HG03378 (cell line): ENCODE measurements around the gene TSEN34.
"Not testable (repeated sequence)": the region's sequence is repeated elsewhere in the genome, so short reads cannot be mapped to it uniquely, and the experiment has no call there.

ENCODE experiments used
- ATAC-seq: cut with Tn5 transposase; IDR thresholded peaks from one replicate; pipeline ENCODE4 v1.9.1; 2021; ENCODE audit warnings: mild to moderate bottlenecking, moderate library complexity; ENCODE audit not compliant: unreplicated experiment

The TSEN34 gene

DNA sequence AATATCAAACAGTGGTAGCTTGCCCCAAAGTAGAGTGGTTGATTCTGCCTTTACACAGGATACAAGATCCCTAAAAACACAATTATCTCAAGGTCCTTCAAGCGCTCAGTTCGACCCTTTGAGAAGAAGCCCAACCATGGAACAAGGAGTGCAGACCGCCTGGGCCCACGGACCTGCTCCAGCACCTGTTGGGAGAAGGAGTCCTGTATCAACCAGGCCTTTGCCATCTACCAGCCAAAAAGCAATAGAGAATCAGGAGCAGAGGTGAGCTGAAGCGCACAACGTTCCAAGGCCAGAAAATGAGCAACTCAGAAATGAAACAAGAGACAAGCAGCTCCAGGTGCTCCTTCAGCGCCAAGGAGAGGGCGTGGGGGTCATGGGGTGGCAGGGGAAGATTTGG is 38.0 kb downstream of the TSEN34 start:
- ATAC-seq, result no peak

GRCh38 chr19:54230031-54230430 is 38.9 kb downstream of the TSEN34 start:
- no peak for ATAC-seq

DNA sequence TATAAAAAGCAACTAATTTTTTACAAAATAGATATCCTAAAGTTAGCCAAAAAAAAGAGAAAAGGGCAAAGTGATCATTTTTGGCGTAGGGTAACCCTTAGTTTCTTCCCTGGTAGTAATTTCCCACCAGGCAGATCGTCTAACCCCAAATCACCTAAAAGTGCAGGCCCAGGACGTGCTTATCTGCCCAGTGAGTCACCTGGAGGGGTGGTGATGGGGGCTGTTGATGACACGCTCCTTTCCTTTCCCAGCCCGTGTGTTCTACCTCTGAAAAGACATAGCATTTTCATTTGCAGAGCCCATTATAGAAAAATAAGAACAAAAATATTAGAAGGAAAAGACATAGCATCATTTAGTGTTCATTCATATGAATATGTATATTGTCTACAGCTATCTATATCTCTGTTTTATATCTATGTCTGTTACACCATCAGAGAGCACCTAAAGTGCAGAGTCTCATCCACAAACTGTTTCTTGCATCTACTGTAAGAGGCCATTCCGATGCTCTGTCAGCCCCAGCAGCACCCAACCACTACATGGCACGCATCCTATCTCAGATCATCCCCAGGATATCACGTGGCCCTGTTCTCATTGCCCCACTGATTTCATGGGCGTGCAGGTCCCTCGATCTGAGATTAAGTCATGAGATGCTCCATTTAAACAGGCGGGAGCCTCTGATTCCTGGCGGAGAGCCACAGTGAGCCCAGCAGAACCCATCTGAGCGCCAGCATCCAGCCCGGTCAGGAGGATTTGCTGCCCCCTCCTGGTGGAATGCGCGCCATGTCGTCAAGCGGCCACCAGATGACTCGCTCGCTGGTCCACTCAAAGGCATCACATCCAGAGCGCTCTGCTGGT is 40.2 kb downstream of the TSEN34 start:
- ATAC-seq, result no peak

- ATAC-seq, result no peak
Measured at GRCh38 chr19:54233941-54234340, 42.8 kb downstream of the TSEN34 start.

DNA sequence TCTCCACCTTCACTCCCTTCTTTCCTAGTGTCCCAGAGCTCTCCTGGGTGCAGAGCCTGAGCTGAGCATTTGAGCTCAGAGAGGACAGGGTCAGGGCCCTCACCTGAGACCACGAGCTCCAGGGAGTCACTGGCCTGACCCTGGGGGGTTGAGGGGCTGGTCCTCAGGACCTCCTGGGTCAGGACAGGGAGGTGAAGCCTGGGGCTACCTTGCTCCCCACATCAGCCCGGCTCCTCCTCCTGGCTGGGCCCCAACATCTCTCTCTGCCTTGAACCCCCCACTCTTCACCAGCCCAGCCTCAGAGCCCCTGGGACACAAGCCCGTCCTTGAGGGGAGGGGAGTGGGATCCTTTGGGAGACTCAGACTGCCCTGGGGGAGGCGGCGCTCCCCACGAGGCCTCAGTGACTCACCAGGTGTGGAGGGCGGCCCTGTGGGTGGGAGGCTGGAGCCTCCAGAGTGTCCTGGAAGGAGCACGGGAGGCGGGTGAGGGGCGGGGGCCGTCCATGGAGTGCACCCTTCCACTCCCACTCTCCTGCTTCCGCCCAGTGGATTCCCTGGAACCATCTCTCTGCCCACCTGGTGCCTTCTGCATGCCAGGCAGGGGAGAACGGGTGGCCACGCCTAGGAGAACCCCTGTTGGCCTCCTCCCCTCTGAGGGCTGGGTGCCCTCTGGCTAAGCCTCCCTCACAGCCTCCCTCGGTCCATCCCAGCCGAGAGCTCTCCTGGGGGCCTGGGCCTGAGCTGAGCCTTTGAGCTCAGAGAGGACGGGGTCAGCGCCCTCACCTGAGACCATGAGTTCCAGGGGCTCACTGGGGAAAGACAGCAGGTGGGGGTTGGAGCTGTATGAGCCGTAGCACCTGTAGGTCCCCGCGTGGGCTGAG is 48.6 kb downstream of the TSEN34 start:
- not testable (repeated sequence) for ATAC-seq

DNA sequence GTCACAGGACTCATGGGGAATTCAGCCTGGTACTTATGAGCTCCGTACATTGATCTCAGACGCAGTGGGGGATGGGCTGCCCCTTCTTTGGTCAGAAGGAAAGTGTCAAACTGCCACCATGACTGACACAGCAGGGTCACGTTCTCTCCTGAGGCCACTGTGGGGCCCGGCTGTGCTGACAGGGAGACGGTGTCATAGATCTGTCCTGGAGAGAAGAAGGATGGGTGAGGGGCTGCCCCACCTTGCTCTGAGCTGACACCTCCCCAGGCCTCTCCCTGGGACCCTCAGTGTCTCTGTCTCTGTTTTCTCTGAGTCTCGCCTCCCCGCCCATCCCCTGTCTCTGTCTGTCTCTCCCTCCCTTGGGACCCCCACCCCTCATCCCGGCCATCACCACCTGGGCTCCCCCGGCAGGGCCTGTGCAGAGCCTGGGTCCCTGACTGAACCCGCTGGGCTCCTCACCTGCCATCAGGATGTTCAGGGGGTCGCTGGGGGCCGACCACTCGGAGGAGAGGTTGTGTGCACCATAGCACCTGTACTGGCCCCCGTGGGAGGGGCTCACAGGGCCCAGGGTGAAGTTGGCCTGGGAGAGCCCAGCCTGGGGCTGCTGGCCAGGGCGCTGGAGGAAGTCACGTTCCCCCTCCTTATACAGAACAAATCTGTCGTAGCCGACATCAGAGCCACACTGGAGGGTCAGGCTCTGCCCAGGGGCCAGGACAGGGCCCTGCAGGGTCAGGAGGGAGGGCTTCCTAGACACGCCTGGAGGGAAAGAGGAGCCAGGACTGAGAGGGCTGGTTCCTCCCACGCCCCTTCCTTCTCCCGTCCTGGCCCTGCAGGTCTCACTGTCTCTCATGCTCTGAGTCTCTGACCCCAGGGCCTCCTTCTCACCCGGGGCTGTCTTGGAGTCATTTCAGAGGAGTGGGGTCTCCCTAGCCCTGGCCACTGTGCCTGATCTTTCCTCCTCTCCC is 49.5 kb downstream of the TSEN34 start:
- not testable (repeated sequence) for ATAC-seq

GRCh38 chr19:54242234-54242633 is 51.1 kb downstream of the TSEN34 start:
- not testable (repeated sequence) for ATAC-seq

- not testable (repeated sequence) for ATAC-seq
Measured at GRCh38 chr19:54242646-54243045, 51.5 kb downstream of the TSEN34 start, which contains the start of gene LILRA6. Gene LILRA6, minus strand, starts transcription at chr19:54242790.

DNA sequence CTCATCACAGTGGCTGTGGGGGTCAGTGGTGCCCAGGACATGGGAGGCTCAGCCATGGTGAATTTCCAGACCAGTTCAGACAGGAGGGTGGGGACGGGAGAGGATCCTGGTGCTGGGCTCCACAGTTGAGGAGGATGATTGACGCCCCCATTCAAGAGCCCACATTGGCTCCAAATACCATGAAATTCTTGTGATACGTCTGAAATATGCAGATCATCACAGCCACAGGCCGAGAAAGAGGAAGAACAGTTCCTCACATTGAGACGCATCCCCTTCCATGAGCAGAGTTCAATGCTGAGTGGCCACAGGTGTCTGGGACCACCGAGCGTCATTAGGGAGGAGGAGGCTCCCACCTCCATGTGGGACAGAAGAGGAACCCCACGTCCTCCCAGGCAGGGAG is 52.7 kb downstream of the TSEN34 start:
- ATAC-seq, result not testable (repeated sequence)
